ENCODE measurements around the gene ZBTB16.

The ZBTB16 gene

GRCh38 chr11:114190630-114191029 lies 131.1 kb downstream of the ZBTB16 start:
- H3K27ac ChIP-seq: no peak overlapping the region
- TF ChIP-seq ZFX (IDR thresholded peaks at IDR 0.05; ENCODE audit: borderline replicate concordance): no peak
- TF ChIP-seq CTCF (IDR thresholded peaks at IDR 0.05): no peak

GRCh38 chr11:114191893-114192292 lies 132.4 kb downstream of the ZBTB16 start:
- H3K27ac ChIP-seq: peak overlapping the region; percentile 70
- TF ChIP-seq CTCF (IDR thresholded peaks at IDR 0.05): no peak
- TF ChIP-seq ZFX (IDR thresholded peaks at IDR 0.05; ENCODE audit: borderline replicate concordance): no peak

GRCh38 chr11:114192841-114193389 lies 133.4 kb downstream of the ZBTB16 start:
- H3K27ac ChIP-seq: peak overlapping the region; percentile 70
- TF ChIP-seq ZFX (IDR thresholded peaks at IDR 0.05; ENCODE audit: borderline replicate concordance) (no peak), CTCF (IDR thresholded peaks at IDR 0.05) (no peak)

- H3K27ac ChIP-seq: peak overlapping the region; percentile 70
- TF ChIP-seq ZFX (IDR thresholded peaks at IDR 0.05; ENCODE audit: borderline replicate concordance) (no peak), CTCF (IDR thresholded peaks at IDR 0.05) (no peak)
These were observed 134.5 kb downstream of the ZBTB16 start for GRCh38 chr11:114193730-114194679.

- TF ChIP-seq CTCF (IDR thresholded peaks at IDR 0.05) (no peak), ZFX (IDR thresholded peaks at IDR 0.05; ENCODE audit: borderline replicate concordance) (no peak)
- H3K27ac ChIP-seq: peak overlapping the region; percentile 70
These were observed 135.2 kb downstream of the ZBTB16 start for GRCh38 chr11:114194702-114195101.

GRCh38 chr11:114195151-114195550 lies 135.6 kb downstream of the ZBTB16 start:
- peak overlapping the region; percentile 70 for H3K27ac ChIP-seq

More at GRCh38 chr11:114195151-114195550, 135.6 kb downstream of the ZBTB16 start:
- TF ChIP-seq ZFX (IDR thresholded peaks at IDR 0.05; ENCODE audit: borderline replicate concordance) (no peak), CTCF (IDR thresholded peaks at IDR 0.05) (no peak)
